Stimulated activated naive CD8-positive, alpha-beta T cell treated with anti-CD3 and anti-CD28 coated beads, Interleukin-15, Interleukin-2, amounts not matched to agents 100 ng/mL and 50 ng/mL, for 24 hours (primary cell): ENCODE data around the gene SEMA5A.

Experiments
- H3K27ac Mint-ChIP-seq: one replicate; pipeline ENCODE4 v1.8.0; 2021; ENCODE audit warnings: mild to moderate bottlenecking, mixed read lengths
- H3K27me3 Mint-ChIP-seq: one replicate; pipeline ENCODE4 v1.8.0; 2021; ENCODE audit warnings: mixed read lengths
- H3K36me3 Mint-ChIP-seq: one replicate; pipeline ENCODE4 v1.8.0; 2021; ENCODE audit warnings: low read depth, mixed read lengths
- H3K4me1 Mint-ChIP-seq: one replicate; pipeline ENCODE4 v1.8.0; 2021; ENCODE audit warnings: low read depth, mixed read lengths
- H3K4me3 Mint-ChIP-seq: one replicate; pipeline ENCODE4 v1.8.0; 2021; ENCODE audit warnings: mild to moderate bottlenecking, mixed read lengths
- H3K9me3 Mint-ChIP-seq: one replicate; pipeline ENCODE4 v1.8.0; 2021; ENCODE audit warnings: mixed read lengths

Gene SEMA5A

DNA sequence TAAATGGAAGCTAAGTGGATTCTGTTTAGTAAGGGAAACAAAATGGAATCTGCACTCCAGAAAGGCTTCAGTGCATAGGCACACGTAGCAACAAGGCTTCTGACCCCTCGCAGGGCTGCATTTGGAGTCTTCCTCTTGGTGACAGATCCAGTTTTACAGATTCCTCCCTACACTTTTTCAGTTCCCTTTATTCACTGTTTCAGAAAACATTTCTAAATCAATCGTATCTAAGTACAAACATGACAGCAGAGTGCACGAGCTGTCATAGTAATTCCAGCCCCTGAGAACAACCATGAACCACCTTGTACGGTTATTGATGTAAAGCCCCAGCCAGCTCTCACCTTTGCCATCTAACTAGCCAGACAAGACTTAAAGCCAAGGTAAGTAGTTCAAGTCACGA lies 491.6 kb downstream of the SEMA5A start:
- H3K27ac Mint-ChIP-seq, result no peak overlapping the region
- no peaks in the 10 kb centered on the region for H3K36me3 Mint-ChIP-seq
- peaks cover 8% of the 10 kb centered on the region for H3K9me3 Mint-ChIP-seq
- H3K27me3 Mint-ChIP-seq, result no peaks in the 10 kb centered on the region
- H3K4me1 Mint-ChIP-seq, result no peaks in the 10 kb centered on the region
- no peak overlapping the region for H3K4me3 Mint-ChIP-seq

DNA sequence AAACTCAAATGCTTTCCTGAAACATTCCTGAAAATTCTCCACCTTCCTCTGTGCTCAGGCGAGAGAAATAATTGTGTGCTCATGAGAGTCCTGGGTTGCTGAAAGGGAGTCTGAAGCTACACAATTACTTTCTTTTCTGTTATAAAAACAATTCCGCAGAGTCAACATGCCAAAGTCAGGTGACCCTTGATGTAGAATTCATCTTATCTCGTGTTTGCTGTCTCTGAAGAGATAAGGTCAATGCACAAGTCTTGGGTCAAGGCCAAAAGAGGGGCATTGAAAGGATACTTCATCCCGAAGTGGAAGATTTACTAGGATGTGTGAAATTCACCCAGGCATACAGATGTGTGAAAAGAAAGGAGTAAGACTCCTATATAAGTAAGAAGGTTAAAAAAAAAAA lies 493.5 kb downstream of the SEMA5A start:
- Mint-ChIP-seq H3K4me1 (no peaks in the 10 kb centered on the region), H3K27ac (no peak overlapping the region), H3K36me3 (no peaks in the 10 kb centered on the region), H3K9me3 (peaks cover 8% of the 10 kb centered on the region), H3K27me3 (no peaks in the 10 kb centered on the region), H3K4me3 (no peak overlapping the region)

DNA sequence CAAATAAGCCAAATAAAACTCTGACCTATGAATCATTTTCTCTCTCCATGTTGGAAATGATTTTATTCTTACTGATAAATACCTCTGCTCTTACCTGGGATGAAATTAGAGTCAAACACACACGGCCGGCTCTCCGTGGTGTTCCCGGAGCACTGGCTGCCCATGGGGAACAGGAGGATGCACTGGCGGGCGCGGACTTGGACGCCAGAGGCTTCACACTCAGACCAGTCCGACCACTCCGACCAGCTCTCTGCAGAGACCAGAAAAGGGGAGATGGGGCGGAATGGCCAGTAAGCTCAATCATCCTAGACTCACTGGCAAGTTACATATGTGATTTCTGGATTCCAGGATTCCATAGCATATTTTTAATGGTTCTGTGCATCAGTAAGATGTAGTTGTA lies 494.1 kb downstream of the SEMA5A start:
- Mint-ChIP-seq H3K36me3 (no peaks in the 10 kb centered on the region), H3K4me1 (no peaks in the 10 kb centered on the region), H3K4me3 (no peak overlapping the region), H3K27me3 (no peaks in the 10 kb centered on the region), H3K27ac (no peak overlapping the region), H3K9me3 (peaks cover 8% of the 10 kb centered on the region)

- peaks cover 8% of the 10 kb centered on the region for H3K9me3 Mint-ChIP-seq
- no peaks in the 10 kb centered on the region for H3K4me1 Mint-ChIP-seq
- H3K36me3 Mint-ChIP-seq, result no peaks in the 10 kb centered on the region
- H3K4me3 Mint-ChIP-seq, result no peak overlapping the region
- no peaks in the 10 kb centered on the region for H3K27me3 Mint-ChIP-seq
- no peak overlapping the region for H3K27ac Mint-ChIP-seq
These were observed 497.9 kb downstream of the SEMA5A start for GRCh38 chr5:9047932-9048331.

DNA sequence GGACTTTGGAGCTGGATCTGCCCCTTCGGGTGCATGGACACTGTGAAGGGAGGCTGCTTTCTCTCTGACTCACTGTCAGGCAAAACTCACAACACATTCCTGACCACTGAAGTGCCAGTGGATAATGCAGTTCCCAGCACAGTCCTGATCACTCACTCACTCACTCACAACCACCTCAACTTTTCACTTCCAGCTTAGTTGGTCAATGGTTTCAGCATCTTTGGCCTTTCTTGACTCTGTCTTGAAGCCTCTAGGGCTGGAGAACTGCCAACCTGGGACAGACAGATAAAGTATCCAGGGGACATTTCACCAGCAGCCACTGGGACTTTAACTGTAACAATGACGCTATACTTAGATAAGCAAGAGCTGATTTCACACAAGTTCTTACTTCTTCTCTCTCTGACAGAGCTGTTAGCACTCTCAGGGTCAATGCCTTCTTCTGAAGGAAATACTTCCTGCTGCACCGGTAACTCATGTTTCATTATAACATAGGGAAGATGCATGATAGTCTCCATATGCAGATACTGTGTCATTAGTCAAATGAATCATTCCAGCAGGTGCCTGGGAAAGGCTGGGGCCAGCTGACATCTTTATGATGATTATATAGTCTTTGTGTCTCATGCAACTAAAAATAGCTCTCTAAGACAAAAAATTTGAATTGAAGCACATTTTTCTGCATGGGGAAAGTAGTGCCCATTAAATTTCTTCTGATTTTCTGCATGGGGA lies 499.0 kb downstream of the SEMA5A start:
- Mint-ChIP-seq H3K27me3 (no peaks in the 10 kb centered on the region), H3K4me3 (no peak overlapping the region), H3K4me1 (no peaks in the 10 kb centered on the region), H3K36me3 (no peaks in the 10 kb centered on the region), H3K9me3 (peaks cover 8% of the 10 kb centered on the region), H3K27ac (no peak overlapping the region)

GRCh38 chr5:9045946-9046345 lies 499.9 kb downstream of the SEMA5A start:
- H3K36me3 Mint-ChIP-seq, result no peaks in the 10 kb centered on the region
- no peaks in the 10 kb centered on the region for H3K27me3 Mint-ChIP-seq
- H3K27ac Mint-ChIP-seq, result no peak overlapping the region
- H3K9me3 Mint-ChIP-seq, result peaks cover 8% of the 10 kb centered on the region
- H3K4me3 Mint-ChIP-seq, result no peak overlapping the region
- no peaks in the 10 kb centered on the region for H3K4me1 Mint-ChIP-seq

GRCh38 chr5:9042241-9042640 lies 503.6 kb downstream of the SEMA5A start:
- no peak overlapping the region for H3K4me3 Mint-ChIP-seq
- no peaks in the 10 kb centered on the region for H3K4me1 Mint-ChIP-seq
- H3K27me3 Mint-ChIP-seq, result no peaks in the 10 kb centered on the region
- H3K27ac Mint-ChIP-seq, result no peak overlapping the region
- H3K36me3 Mint-ChIP-seq, result no peaks in the 10 kb centered on the region
- peaks cover 8% of the 10 kb centered on the region for H3K9me3 Mint-ChIP-seq

- peaks cover 12% of the 10 kb centered on the region for H3K9me3 Mint-ChIP-seq
- no peak overlapping the region for H3K27ac Mint-ChIP-seq
- H3K36me3 Mint-ChIP-seq, result no peaks in the 10 kb centered on the region
- H3K4me3 Mint-ChIP-seq, result no peak overlapping the region
- no peaks in the 10 kb centered on the region for H3K27me3 Mint-ChIP-seq
- no peaks in the 10 kb centered on the region for H3K4me1 Mint-ChIP-seq
These were observed 505.4 kb downstream of the SEMA5A start for GRCh38 chr5:9040475-9040874.

DNA sequence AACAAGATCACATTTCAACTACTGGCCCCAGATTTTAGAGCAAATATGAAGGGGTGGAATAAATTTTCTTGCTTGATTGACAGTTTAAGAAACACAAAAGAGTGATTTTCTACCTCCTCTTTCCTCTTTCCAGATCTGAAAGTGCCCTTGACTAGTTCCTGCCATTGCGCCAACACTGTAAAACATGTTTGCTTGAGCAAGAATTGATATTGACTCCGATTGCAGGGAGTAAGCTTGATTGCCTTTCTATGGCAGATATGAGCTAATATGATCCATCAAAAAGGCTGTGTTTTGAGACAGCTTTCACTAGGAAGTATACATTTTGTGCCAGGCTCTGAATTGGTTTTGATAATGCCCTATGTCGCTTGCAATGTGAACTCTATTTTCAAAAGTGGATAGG lies 508.8 kb downstream of the SEMA5A start:
- H3K36me3 Mint-ChIP-seq, result no peaks in the 10 kb centered on the region
- H3K4me1 Mint-ChIP-seq, result no peaks in the 10 kb centered on the region
- peaks cover 12% of the 10 kb centered on the region for H3K9me3 Mint-ChIP-seq
- H3K27ac Mint-ChIP-seq, result no peak overlapping the region
- no peaks in the 10 kb centered on the region for H3K27me3 Mint-ChIP-seq
- H3K4me3 Mint-ChIP-seq, result no peak overlapping the region

DNA sequence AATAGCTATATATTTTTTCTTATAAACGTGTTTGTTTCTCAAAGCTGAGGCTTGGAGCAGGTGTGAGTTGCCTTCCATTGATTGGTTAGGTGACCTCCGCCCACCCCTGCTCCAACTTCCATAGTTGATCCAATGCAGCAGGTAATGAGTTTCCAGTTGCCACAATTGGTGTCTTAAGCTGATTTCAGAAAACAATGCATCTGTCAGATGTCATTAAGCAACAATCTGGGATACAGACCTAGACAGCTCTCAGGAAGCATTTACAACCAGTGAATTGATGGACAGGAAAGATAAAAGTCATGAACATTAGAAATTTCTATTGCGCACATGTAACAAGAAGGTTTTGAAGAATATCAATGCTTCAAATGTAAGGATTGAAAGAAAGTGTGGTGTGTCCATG lies 510.5 kb downstream of the SEMA5A start:
- no peaks in the 10 kb centered on the region for H3K36me3 Mint-ChIP-seq
- no peaks in the 10 kb centered on the region for H3K27me3 Mint-ChIP-seq
- H3K4me1 Mint-ChIP-seq, result no peaks in the 10 kb centered on the region
- H3K27ac Mint-ChIP-seq, result no peak overlapping the region
- peaks cover 15% of the 10 kb centered on the region for H3K9me3 Mint-ChIP-seq
- H3K4me3 Mint-ChIP-seq, result no peak overlapping the region

DNA sequence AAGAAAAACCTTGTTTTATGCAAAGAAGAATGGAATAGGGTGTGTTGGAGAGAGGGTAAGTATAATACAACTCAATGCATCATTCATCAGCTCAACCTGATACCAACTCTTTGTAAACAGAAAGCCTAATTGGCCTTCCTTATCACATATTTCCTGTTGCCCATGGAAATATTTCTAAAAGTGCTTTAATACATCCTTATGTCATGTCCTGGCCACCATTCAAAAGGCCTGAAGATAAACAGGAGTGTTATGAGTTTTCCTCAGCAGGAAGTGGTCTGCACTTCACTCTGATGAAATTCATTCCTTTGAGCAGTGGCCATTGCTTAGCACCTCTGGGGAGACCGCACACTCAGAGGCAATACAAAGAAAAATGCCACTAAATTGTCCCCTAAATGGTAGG lies 511.2 kb downstream of the SEMA5A start:
- H3K36me3 Mint-ChIP-seq, result no peaks in the 10 kb centered on the region
- no peaks in the 10 kb centered on the region for H3K27me3 Mint-ChIP-seq
- H3K4me1 Mint-ChIP-seq, result no peaks in the 10 kb centered on the region

DNA sequence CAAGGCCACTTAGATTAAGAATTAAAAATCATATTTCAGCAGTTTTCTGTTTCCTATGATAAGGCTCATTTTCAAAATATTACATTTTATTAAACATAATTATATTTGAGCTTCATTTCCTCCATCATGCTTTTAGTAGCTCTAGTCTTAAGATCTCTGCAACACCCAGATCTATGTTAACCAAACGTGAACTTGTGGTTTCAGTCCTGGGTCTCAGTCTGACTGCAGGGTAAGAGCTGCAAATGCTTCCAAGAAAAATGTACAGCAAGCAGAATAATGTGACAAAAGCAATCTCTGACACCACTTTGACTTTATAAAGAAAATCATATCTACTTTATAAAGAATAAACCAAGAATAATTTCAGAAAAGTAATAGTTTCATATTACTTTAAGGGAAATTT lies 512.4 kb downstream of the SEMA5A start:
- no peak overlapping the region for H3K27ac Mint-ChIP-seq
- H3K4me1 Mint-ChIP-seq, result no peaks in the 10 kb centered on the region
- H3K9me3 Mint-ChIP-seq, result peaks cover 9% of the 10 kb centered on the region
- no peaks in the 10 kb centered on the region for H3K27me3 Mint-ChIP-seq
- no peak overlapping the region for H3K4me3 Mint-ChIP-seq
- no peaks in the 10 kb centered on the region for H3K36me3 Mint-ChIP-seq

More for the DNA sequence above, 511.2 kb downstream of the SEMA5A start:
- no peak overlapping the region for H3K27ac Mint-ChIP-seq
- no peak overlapping the region for H3K4me3 Mint-ChIP-seq
- H3K9me3 Mint-ChIP-seq, result peaks cover 9% of the 10 kb centered on the region

- H3K36me3 Mint-ChIP-seq, result no peaks in the 10 kb centered on the region
- H3K27me3 Mint-ChIP-seq, result no peaks in the 10 kb centered on the region
- H3K4me1 Mint-ChIP-seq, result no peaks in the 10 kb centered on the region
- H3K4me3 Mint-ChIP-seq, result no peak overlapping the region
- H3K27ac Mint-ChIP-seq, result no peak overlapping the region
- H3K9me3 Mint-ChIP-seq, result peaks cover 24% of the 10 kb centered on the region
These were observed 519.9 kb downstream of the SEMA5A start for GRCh38 chr5:9025942-9026341.

- Mint-ChIP-seq H3K4me1 (no peaks in the 10 kb centered on the region), H3K27me3 (no peaks in the 10 kb centered on the region), H3K36me3 (no peaks in the 10 kb centered on the region), H3K4me3 (no peak overlapping the region), H3K9me3 (peaks cover 15% of the 10 kb centered on the region), H3K27ac (no peak overlapping the region)
These were observed 524.9 kb downstream of the SEMA5A start for GRCh38 chr5:9020996-9021395.

DNA sequence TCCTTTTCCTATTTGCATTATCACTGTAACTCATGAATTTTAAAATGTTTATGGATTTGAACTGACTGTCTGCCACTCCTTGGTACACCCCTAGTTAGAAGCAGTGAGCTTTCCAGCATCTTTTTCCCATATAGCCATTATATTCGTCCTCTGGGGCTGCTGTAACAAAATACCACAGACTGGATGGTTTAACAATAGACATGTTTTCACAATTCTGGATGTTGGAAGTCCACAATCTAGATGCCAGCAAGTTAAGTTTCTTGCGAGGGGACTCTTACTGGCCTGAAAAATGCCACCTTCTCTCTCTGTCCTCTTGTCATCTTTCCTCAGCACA lies 530.0 kb downstream of the SEMA5A start:
- Mint-ChIP-seq H3K9me3 (no peaks in the 10 kb centered on the region), H3K27me3 (no peaks in the 10 kb centered on the region), H3K4me3 (no peak overlapping the region)

GRCh38 chr5:9015260-9015936 lies 530.5 kb downstream of the SEMA5A start:
- Mint-ChIP-seq H3K27ac (no peak overlapping the region), H3K9me3 (no peaks in the 10 kb centered on the region), H3K36me3 (no peaks in the 10 kb centered on the region), H3K27me3 (no peaks in the 10 kb centered on the region), H3K4me3 (no peak overlapping the region), H3K4me1 (no peaks in the 10 kb centered on the region)

More for the DNA sequence above, 530.0 kb downstream of the SEMA5A start:
- Mint-ChIP-seq H3K4me1 (no peaks in the 10 kb centered on the region), H3K36me3 (no peaks in the 10 kb centered on the region), H3K27ac (no peak overlapping the region)
